Measurements from ENCODE around the gene FAM234B. TPM values are rescaled to one million over a fixed set of nuclear protein-coding genes. Genes with fewer than 3 reads are reported as not detected.
"Not testable (repeated sequence)": the region's sequence is repeated elsewhere in the genome, so short reads cannot be mapped to it uniquely, and the experiment has no call there.

Gene FAM234B
- polyA plus RNA-seq, 3 donors: 1.6 to 3.2 (median 2.0) TPM

DNA sequence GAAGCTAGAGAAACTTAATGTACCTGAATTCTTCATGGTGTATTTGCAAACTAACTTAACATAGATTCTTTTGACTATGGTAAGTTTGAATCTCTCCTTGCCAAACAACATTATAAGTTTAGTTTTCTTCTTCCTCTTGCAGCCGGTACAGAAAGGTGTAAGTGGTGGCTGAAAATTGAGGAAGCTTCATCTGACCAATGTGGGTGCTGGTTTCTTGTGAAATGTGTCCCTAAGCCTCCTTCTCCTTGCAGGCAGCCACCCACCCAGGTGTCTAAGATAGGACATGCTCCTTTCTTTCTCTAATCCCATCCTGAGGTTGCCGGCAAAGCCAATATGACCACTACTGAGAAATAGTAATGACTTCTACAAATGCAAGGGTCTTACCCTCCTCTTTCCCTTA lies 38.7 kb downstream of the FAM234B start:
- Histone ChIP-seq H3K36me3 (replicated peaks in 1 of 2; ENCODE audit: control insufficient read depth in 1 of 2, insufficient read depth in 2 of 2, low read length in 2 of 2) (no peaks in the 10 kb centered on the region), H3K9ac (ENCODE audit: insufficient read depth, low read length, poor library complexity, severe bottlenecking) (no peak overlapping the region), H2AFZ (ENCODE audit: insufficient read depth, low read depth, low read length, poor library complexity, severe bottlenecking) (no peak overlapping the region), H3K4me1 (ENCODE audit: control insufficient read depth in 1 of 2, insufficient read depth in 2 of 2, low read length in 2 of 2) (no peaks in the 10 kb centered on the region), H3K4me2 (replicated peaks; ENCODE audit: extremely low read depth, low read length, poor library complexity, severe bottlenecking) (no peak overlapping the region), H3K27me3 (ENCODE audit: control insufficient read depth in 2 of 2, insufficient read depth in 2 of 2, low read length in 2 of 2) (no peaks in the 10 kb centered on the region), H3K4me3 (replicated peaks in 1 of 3; ENCODE audit: low read depth in 2 of 3, low read length in 3 of 3) (no peak overlapping the region), H3K27ac (ENCODE audit: low read depth in 1 of 2, low read length in 2 of 2) (no peak overlapping the region), H3K79me2 (ENCODE audit: insufficient read depth, low read length) (no peaks in the 10 kb centered on the region), H3K9me3 (replicated peaks in 1 of 2; ENCODE audit: control insufficient read depth in 1 of 2, insufficient read depth in 1 of 2, low read length in 2 of 2) (no peaks in the 10 kb centered on the region), H4K20me1 (ENCODE audit: insufficient read depth, low read length) (no peaks in the 10 kb centered on the region)
- DNase-seq: no peak
- 100% methylated on average over 1 of the region's 2 CpGs for WGBS (ENCODE audit: insufficient coverage)
- Mint-ChIP-seq H3K4me3 (no peak overlapping the region), H3K4me1 (peaks cover 7% of the 10 kb centered on the region), H3K27me3 (ENCODE audit: low read depth in 3 of 3) (peaks cover 1 to 2% (median 1%) of the 10 kb centered on the region in 3 donors), H3K27ac (no peak overlapping the region), H3K36me3 (peaks cover 7 to 12% of the 10 kb centered on the region in 2 donors), H3K9me3 (peaks cover 0 to 4% (median 0%) of the 10 kb centered on the region in 7 donors)
- intact Hi-C loops (cut with micrococcal nuclease): no loop called here
- no peak for TF ChIP-seq CTCF (IDR thresholded peaks at IDR 0.05)

GRCh38 chr12:13083638-13084037 lies 39.5 kb downstream of the FAM234B start:
- H3K27ac Mint-ChIP-seq; H3K9me3 Mint-ChIP-seq; H2AFZ ChIP-seq (ENCODE audit: insufficient read depth, low read depth, low read length, poor library complexity, severe bottlenecking); H3K4me1 ChIP-seq (ENCODE audit: control insufficient read depth in 1 of 2, insufficient read depth in 2 of 2, low read length in 2 of 2); H3K4me3 Mint-ChIP-seq; H3K9me3 ChIP-seq (replicated peaks in 1 of 2; ENCODE audit: control insufficient read depth in 1 of 2, insufficient read depth in 1 of 2, low read length in 2 of 2); H4K20me1 ChIP-seq (ENCODE audit: insufficient read depth, low read length); H3K4me1 Mint-ChIP-seq; DNase-seq; H3K4me2 ChIP-seq (replicated peaks; ENCODE audit: extremely low read depth, low read length, poor library complexity, severe bottlenecking); H3K27ac ChIP-seq (ENCODE audit: low read depth in 1 of 2, low read length in 2 of 2); H3K9ac ChIP-seq (ENCODE audit: insufficient read depth, low read length, poor library complexity, severe bottlenecking); H3K4me3 ChIP-seq (replicated peaks in 1 of 3; ENCODE audit: low read depth in 2 of 3, low read length in 3 of 3); H3K27me3 ChIP-seq (ENCODE audit: control insufficient read depth in 2 of 2, insufficient read depth in 2 of 2, low read length in 2 of 2); H3K36me3 ChIP-seq (replicated peaks in 1 of 2; ENCODE audit: control insufficient read depth in 1 of 2, insufficient read depth in 2 of 2, low read length in 2 of 2); H3K27me3 Mint-ChIP-seq (ENCODE audit: low read depth in 3 of 3); H3K79me2 ChIP-seq (ENCODE audit: insufficient read depth, low read length); intact Hi-C loops (cut with micrococcal nuclease): not testable (repeated sequence)
- peaks cover 7 to 12% of the 10 kb centered on the region in 2 donors for H3K36me3 Mint-ChIP-seq
- no CpG with 5 or more reads among the region's 5 CpGs for WGBS (ENCODE audit: insufficient coverage)
